SH-SY5Y (cell line): ENCODE data around the gene AHCTF1.

ENCODE experiments used
- GATA2 ChIP-seq: IDR thresholded peaks from 2 replicates; pipeline ENCODE4 v1.6.1; 2011; ENCODE audit warnings: mild to moderate bottlenecking, low read depth, low read length
- GATA3 ChIP-seq: IDR thresholded peaks from 2 replicates; pipeline ENCODE4 v1.6.1; 2011; ENCODE audit warnings: low read depth, mild to moderate bottlenecking, low read length, moderate library complexity

GRCh38 chr1:246795906-246796694 lies 135.6 kb downstream of the AHCTF1 start:
- TF ChIP-seq GATA3 (no peak), GATA2 (no peak)
